OCI-LY1 (cell line): ENCODE data around the gene OBSL1.

ENCODE experiments used
- EZH2 ChIP-seq: fragments of 200-600 bp; sonication (generic), shearing (Covaris generic); IDR thresholded peaks from 2 replicates; pipeline ENCODE4 v1.8.0; 2017; ENCODE audit warnings: borderline replicate concordance, mixed run types, mild to moderate bottlenecking, antibody characterized with exemption, low read length, moderate library complexity, mixed read lengths
- TF ChIP-seq, protein P1 (sequence below): fragments of 200-600 bp; sonication (generic), shearing (Covaris generic); IDR thresholded peaks from 2 replicates; pipeline ENCODE4 v1.5.1; 2017; ENCODE audit warnings: mild to moderate bottlenecking, antibody characterized with exemption, low read length, moderate library complexity, mixed read lengths

DNA sequence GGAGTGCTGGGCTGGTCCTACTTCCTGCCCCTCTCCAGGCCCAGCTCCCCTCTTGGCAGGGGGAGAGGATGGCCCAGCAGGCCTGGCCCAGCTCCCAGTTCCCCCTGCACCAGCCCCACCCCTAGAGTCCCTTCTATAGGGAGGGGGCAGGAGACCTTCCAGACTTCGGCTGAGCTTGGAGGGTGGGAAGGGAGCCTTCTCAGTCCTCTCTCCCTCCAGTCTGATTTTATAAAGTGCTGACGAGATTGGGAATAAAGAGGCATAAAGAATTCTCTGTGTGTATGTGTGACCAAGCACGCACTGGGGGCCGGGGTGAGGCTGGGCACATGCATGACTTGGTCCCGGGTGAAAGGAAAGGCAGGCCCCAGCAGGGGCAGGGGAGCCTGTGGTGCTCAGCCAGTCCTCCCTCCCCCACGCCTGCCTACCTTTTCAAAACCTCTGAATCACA is 32.8 kb downstream of the OBSL1 start:
- no peak for TF ChIP-seq EZH2
- TF ChIP-seq, protein P1, sequence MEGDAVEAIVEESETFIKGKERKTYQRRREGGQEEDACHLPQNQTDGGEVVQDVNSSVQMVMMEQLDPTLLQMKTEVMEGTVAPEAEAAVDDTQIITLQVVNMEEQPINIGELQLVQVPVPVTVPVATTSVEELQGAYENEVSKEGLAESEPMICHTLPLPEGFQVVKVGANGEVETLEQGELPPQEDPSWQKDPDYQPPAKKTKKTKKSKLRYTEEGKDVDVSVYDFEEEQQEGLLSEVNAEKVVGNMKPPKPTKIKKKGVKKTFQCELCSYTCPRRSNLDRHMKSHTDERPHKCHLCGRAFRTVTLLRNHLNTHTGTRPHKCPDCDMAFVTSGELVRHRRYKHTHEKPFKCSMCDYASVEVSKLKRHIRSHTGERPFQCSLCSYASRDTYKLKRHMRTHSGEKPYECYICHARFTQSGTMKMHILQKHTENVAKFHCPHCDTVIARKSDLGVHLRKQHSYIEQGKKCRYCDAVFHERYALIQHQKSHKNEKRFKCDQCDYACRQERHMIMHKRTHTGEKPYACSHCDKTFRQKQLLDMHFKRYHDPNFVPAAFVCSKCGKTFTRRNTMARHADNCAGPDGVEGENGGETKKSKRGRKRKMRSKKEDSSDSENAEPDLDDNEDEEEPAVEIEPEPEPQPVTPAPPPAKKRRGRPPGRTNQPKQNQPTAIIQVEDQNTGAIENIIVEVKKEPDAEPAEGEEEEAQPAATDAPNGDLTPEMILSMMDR = no peak
